NAMALWA (cell line): Measurements from ENCODE around the gene ETFDH.
A peak's percentile ranks its signal among the peaks of the same experiment; 100 is the strongest.
"Not testable (repeated sequence)": the region's sequence is repeated elsewhere in the genome, so short reads cannot be mapped to it uniquely, and the experiment has no call there.

Source experiments
- DNase-seq: peaks from one replicate; pipeline ENCODE4 v3.0.0-alpha.2; 2015; ENCODE audit warnings: low spot score

Gene ETFDH

GRCh38 chr4:158671915-158672806 lies at the start of gene ETFDH:
ETFDH (plus strand) TSS chr4:158672296; CDS start chr4:158672457, 161 bp downstream.
- peak; percentile 100 for DNase-seq

GRCh38 chr4:158624889-158625478 lies 47.1 kb upstream of the ETFDH start:
- DNase-seq = peak; percentile 80

- DNase-seq = no peak
Measured at GRCh38 chr4:158625544-158625943, 46.6 kb upstream of the ETFDH start.

- no peak for DNase-seq
Measured at GRCh38 chr4:158630893-158631292, 41.2 kb upstream of the ETFDH start.

- no peak for DNase-seq
Measured at GRCh38 chr4:158636619-158637018, 35.5 kb upstream of the ETFDH start.

- DNase-seq = no peak
Measured at GRCh38 chr4:158644356-158644755, 27.7 kb upstream of the ETFDH start.

GRCh38 chr4:158644760-158645159 lies 27.3 kb upstream of the ETFDH start:
- DNase-seq = no peak

GRCh38 chr4:158649111-158649680 lies 22.9 kb upstream of the ETFDH start:
- no peak for DNase-seq

- DNase-seq = no peak
Measured at GRCh38 chr4:158652920-158653319, 19.2 kb upstream of the ETFDH start.

GRCh38 chr4:158656439-158656838 lies 15.7 kb upstream of the ETFDH start:
- no peak for DNase-seq

- no peak for DNase-seq
Measured at GRCh38 chr4:158657291-158657690, 14.8 kb upstream of the ETFDH start.

- not testable (repeated sequence) for DNase-seq
Measured at GRCh38 chr4:158663255-158663654, 8.8 kb upstream of the ETFDH start.

- DNase-seq = not testable (repeated sequence)
Measured at GRCh38 chr4:158663707-158664625, 8.1 kb upstream of the ETFDH start.

GRCh38 chr4:158664806-158665205 lies 7.3 kb upstream of the ETFDH start:
- no peak for DNase-seq

- no peak for DNase-seq
Measured at GRCh38 chr4:158666892-158667291, 5.2 kb upstream of the ETFDH start.

GRCh38 chr4:158667651-158668198 lies 4.4 kb upstream of the ETFDH start:
- DNase-seq = peak; percentile 62

- DNase-seq = no peak
Measured at GRCh38 chr4:158669310-158669709, 2.8 kb upstream of the ETFDH start.

- peak; percentile 72 for DNase-seq
Measured at GRCh38 chr4:158670975-158671664, 976 bp upstream of the ETFDH start.

- DNase-seq = no peak
Measured at GRCh38 chr4:158671665-158671914, 506 bp upstream of the ETFDH start, which contains the start of gene C4orf46. C4orf46 (minus strand) TSS chr4:158671887; CDS start chr4:158671801, 86 bp downstream.

GRCh38 chr4:158673633-158674032 lies 1.5 kb downstream of the ETFDH start:
- no peak for DNase-seq

GRCh38 chr4:158676076-158676475 lies 4.0 kb downstream of the ETFDH start:
- no peak for DNase-seq
